Measurements from ENCODE around the gene C16orf78.

The C16orf78 gene, protein sequence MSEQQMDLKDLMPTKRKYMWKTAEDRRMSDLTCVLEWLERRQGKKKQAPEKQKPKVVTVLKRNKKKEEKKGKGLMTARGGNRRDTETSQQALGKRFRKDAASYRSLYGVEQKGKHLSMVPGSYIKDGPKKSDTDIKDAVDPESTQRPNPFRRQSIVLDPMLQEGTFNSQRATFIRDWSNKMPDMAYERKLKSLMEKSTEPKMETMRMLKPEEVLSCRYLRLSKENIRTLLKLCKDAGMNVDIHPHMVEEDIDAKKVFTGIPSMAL

DNA sequence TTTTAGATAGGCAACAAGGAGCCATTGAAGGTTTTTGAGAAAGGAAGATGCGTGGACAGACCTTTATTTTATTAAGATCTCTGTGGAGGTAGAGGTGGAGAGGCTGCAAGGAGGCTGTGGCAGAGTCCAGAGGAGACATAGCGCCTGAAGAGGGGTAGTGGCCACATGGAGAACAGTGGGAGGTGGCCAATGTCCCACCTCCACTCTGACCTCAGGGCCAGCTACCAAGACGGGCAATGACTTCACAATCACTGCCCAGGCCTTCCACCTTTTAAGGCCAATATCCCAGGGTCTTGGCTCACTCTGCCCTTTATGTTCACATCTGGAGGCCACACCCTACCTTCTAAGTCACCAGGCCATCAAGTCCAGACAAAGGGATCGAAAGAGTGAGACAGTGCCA is at the start of gene C16orf78:
C16orf78 (plus strand) TSS at position 301 of the 400 bp plus-strand sequence. CDS start 136 bp downstream, outside the sequence.
- H3K27ac ChIP-seq (ENCODE audit: low read depth, low read length), result no peak within 1 kb of the TSS
- H3K4me3 ChIP-seq (ENCODE audit: low read length), result no peak within 1 kb of the TSS
- H3K4me1 ChIP-seq (ENCODE audit: control insufficient read depth, insufficient read depth, low read length), result no peaks in the 10 kb centered on the region
- H3K27me3 ChIP-seq (ENCODE audit: control insufficient read depth, insufficient read depth, low read length), result no peaks in the 10 kb centered on the region
- H3K9ac ChIP-seq (ENCODE audit: low read length), result no peak within 1 kb of the TSS
- no peaks in the 10 kb centered on the region for H3K36me3 ChIP-seq (ENCODE audit: control insufficient read depth, insufficient read depth, low read length)

GRCh38 chr16:49324703-49325102 is 48.9 kb upstream of the C16orf78 start:
- Histone ChIP-seq H3K27me3 (ENCODE audit: control insufficient read depth, insufficient read depth, low read length) (no peaks in the 10 kb centered on the region), H3K4me1 (ENCODE audit: control insufficient read depth, insufficient read depth, low read length) (no peaks in the 10 kb centered on the region), H3K4me3 (ENCODE audit: low read length) (no peak overlapping the region), H3K36me3 (ENCODE audit: control insufficient read depth, insufficient read depth, low read length) (no peaks in the 10 kb centered on the region), H3K9ac (ENCODE audit: low read length) (no peak overlapping the region), H3K27ac (ENCODE audit: low read depth, low read length) (no peak overlapping the region)

- Histone ChIP-seq H3K4me1 (ENCODE audit: control insufficient read depth, insufficient read depth, low read length) (no peaks in the 10 kb centered on the region), H3K36me3 (ENCODE audit: control insufficient read depth, insufficient read depth, low read length) (no peaks in the 10 kb centered on the region), H3K27ac (ENCODE audit: low read depth, low read length) (no peak overlapping the region), H3K27me3 (ENCODE audit: control insufficient read depth, insufficient read depth, low read length) (no peaks in the 10 kb centered on the region), H3K4me3 (ENCODE audit: low read length) (no peak overlapping the region), H3K9ac (ENCODE audit: low read length) (no peak overlapping the region)
Measured at GRCh38 chr16:49327466-49327865, 46.1 kb upstream of the C16orf78 start.

GRCh38 chr16:49328325-49328724 is 45.3 kb upstream of the C16orf78 start:
- Histone ChIP-seq H3K36me3 (ENCODE audit: control insufficient read depth, insufficient read depth, low read length) (no peaks in the 10 kb centered on the region), H3K27ac (ENCODE audit: low read depth, low read length) (no peak overlapping the region), H3K4me1 (ENCODE audit: control insufficient read depth, insufficient read depth, low read length) (no peaks in the 10 kb centered on the region), H3K9ac (ENCODE audit: low read length) (no peak overlapping the region), H3K4me3 (ENCODE audit: low read length) (no peak overlapping the region), H3K27me3 (ENCODE audit: control insufficient read depth, insufficient read depth, low read length) (no peaks in the 10 kb centered on the region)

GRCh38 chr16:49330562-49331201 is 42.9 kb upstream of the C16orf78 start:
- Histone ChIP-seq H3K27ac (ENCODE audit: low read depth, low read length) (no peak overlapping the region), H3K27me3 (ENCODE audit: control insufficient read depth, insufficient read depth, low read length) (no peaks in the 10 kb centered on the region), H3K36me3 (ENCODE audit: control insufficient read depth, insufficient read depth, low read length) (no peaks in the 10 kb centered on the region), H3K4me1 (ENCODE audit: control insufficient read depth, insufficient read depth, low read length) (no peaks in the 10 kb centered on the region), H3K4me3 (ENCODE audit: low read length) (no peak overlapping the region), H3K9ac (ENCODE audit: low read length) (no peak overlapping the region)

DNA sequence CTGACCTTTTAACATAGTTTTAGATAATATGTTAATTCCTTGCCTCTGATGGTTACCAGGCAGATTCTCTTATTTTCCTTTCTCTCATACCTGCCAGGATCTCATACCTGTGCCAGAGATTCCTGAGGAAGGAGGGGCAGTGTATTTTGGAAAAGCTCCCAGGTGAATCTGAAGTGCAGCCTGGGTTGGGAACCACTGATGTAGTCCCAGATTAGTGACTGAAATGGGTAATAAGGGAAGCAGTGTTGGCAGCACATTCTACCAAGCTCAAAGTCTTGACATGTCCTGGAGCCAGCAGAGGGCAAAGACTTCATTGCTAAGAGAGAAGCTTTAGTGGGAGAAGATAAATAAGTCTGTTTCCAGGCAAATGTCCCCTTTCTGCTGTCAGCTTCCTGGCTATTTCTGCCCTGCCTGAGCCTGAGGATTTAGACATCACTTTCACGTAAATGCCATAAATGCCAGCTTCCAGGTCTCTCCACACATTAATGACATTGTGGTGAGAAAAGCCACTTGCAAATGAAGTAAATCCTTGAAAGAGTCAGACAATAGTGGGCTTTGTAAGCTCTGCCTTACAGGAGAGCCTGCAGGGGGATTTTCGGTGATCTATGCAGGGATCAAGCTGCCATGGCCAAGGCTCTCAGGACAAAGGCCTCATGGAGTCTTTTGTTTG is 40.9 kb upstream of the C16orf78 start:
- no peaks in the 10 kb centered on the region for H3K4me1 ChIP-seq (ENCODE audit: control insufficient read depth, insufficient read depth, low read length)
- H3K9ac ChIP-seq (ENCODE audit: low read length), result no peak overlapping the region

DNA sequence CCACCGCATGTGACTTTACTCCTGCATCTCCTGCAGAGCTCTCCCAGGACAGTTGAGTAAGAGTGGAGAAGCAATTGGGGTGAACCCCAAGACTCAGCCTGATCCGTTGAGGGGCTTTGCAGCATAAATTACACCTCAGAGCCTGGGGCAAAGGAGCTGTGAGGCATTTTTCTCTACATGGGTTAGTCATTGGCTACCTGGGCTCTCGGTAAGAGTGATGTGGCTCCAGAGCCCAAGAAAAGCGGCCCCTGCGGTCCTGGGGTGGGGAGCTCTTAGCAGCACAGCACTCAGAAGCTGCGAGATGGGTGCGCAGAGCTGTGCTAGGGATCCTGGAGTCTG is 40.4 kb upstream of the C16orf78 start:
- Histone ChIP-seq H3K27me3 (ENCODE audit: control insufficient read depth, insufficient read depth, low read length) (no peaks in the 10 kb centered on the region), H3K4me3 (ENCODE audit: low read length) (no peak overlapping the region), H3K9ac (ENCODE audit: low read length) (no peak overlapping the region), H3K36me3 (ENCODE audit: control insufficient read depth, insufficient read depth, low read length) (no peaks in the 10 kb centered on the region), H3K27ac (ENCODE audit: low read depth, low read length) (no peak overlapping the region), H3K4me1 (ENCODE audit: control insufficient read depth, insufficient read depth, low read length) (no peaks in the 10 kb centered on the region)

More for the DNA sequence above, 40.9 kb upstream of the C16orf78 start:
- H3K4me3 ChIP-seq (ENCODE audit: low read length), result no peak overlapping the region
- H3K27ac ChIP-seq (ENCODE audit: low read depth, low read length), result no peak overlapping the region
- no peaks in the 10 kb centered on the region for H3K36me3 ChIP-seq (ENCODE audit: control insufficient read depth, insufficient read depth, low read length)
- no peaks in the 10 kb centered on the region for H3K27me3 ChIP-seq (ENCODE audit: control insufficient read depth, insufficient read depth, low read length)

- Histone ChIP-seq H3K36me3 (ENCODE audit: control insufficient read depth, insufficient read depth, low read length) (no peaks in the 10 kb centered on the region), H3K4me3 (ENCODE audit: low read length) (no peak overlapping the region), H3K9ac (ENCODE audit: low read length) (no peak overlapping the region), H3K27me3 (ENCODE audit: control insufficient read depth, insufficient read depth, low read length) (no peaks in the 10 kb centered on the region), H3K4me1 (ENCODE audit: control insufficient read depth, insufficient read depth, low read length) (no peaks in the 10 kb centered on the region), H3K27ac (ENCODE audit: low read depth, low read length) (no peak overlapping the region)
Measured at GRCh38 chr16:49335828-49336227, 37.8 kb upstream of the C16orf78 start.

DNA sequence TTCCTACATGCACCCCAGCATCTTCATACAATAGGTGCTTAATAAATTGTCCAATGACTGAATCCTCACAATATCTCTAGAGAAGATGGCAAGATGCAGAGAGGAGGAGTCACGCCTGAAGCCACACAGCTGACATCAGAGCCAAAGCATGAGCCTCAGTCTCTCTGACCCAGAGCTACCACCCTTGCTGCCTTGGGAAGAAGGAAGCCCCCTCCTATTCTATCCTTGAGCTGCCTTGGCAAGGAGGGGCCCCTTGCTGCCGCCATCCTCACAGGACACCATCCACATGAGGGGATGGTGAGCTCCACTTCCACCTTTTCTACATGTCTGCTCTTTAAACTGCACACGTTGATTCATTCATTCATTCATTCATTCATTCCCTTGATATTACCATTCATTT is 37.0 kb upstream of the C16orf78 start:
- H3K4me3 ChIP-seq (ENCODE audit: low read length), result no peak overlapping the region
- no peaks in the 10 kb centered on the region for H3K36me3 ChIP-seq (ENCODE audit: control insufficient read depth, insufficient read depth, low read length)
- H3K27me3 ChIP-seq (ENCODE audit: control insufficient read depth, insufficient read depth, low read length), result no peaks in the 10 kb centered on the region
- no peaks in the 10 kb centered on the region for H3K4me1 ChIP-seq (ENCODE audit: control insufficient read depth, insufficient read depth, low read length)
- no peak overlapping the region for H3K9ac ChIP-seq (ENCODE audit: low read length)
- H3K27ac ChIP-seq (ENCODE audit: low read depth, low read length), result no peak overlapping the region

DNA sequence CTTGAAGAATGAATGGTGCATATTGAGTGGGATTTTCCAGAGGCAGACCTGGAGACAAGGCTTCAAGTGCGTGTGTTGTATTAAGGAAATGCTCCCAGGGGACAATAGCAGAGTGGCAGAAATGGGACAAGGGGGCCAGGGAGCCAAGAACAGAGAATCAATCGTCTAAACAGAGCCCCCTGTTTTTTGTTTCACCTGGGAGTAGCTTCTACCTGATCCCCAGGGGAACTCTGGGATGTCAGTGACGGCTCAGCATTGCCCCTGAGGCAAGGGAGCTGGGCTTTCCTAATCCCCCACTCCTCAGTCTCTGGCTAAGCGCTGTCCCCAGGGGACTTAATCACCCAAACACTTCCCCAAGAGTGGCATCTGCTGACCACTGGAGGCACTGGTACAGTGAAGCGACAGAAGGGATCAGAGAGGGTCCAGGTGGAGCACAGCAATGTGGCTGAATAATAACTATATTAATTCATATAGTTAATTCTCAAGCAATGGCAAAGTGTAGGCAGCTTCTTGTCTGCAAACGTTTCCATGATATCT is 35.7 kb upstream of the C16orf78 start:
- Histone ChIP-seq H3K27me3 (ENCODE audit: control insufficient read depth, insufficient read depth, low read length) (no peaks in the 10 kb centered on the region), H3K4me3 (ENCODE audit: low read length) (no peak overlapping the region)

DNA sequence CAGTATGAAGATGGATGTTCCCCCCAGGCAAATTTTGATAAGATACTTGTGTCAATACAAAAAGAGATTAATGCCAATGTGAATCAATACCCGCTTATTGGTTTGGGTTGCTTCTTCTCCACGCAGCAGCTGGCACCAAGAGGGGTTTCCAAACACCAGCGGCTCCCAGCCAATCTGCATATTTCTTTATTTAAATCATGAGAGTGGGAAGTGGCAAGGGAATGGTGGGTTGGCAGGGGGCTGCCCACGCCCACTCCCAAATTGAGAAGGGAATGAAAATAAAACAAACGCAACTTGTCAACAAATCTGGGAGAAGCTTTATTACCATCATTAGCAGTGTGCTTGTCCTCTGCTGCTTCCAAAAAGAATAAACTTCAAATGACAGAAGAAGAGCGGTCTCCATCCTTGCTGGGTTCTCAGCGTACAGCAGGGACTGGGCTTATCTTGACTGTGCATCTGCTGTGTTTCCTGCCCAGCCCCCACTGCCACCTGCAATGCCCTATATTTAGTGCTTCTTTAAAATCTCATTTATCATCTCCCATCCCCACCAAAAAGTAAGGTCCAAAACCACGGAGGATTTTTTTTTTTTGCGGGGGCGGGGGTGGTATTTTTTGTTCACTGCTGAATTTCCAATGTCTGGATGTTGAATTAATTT is 34.9 kb upstream of the C16orf78 start:
- Histone ChIP-seq H3K4me1 (ENCODE audit: control insufficient read depth, insufficient read depth, low read length) (no peaks in the 10 kb centered on the region), H3K27ac (ENCODE audit: low read depth, low read length) (no peak overlapping the region), H3K4me3 (ENCODE audit: low read length) (no peak overlapping the region), H3K36me3 (ENCODE audit: control insufficient read depth, insufficient read depth, low read length) (no peaks in the 10 kb centered on the region), H3K27me3 (ENCODE audit: control insufficient read depth, insufficient read depth, low read length) (no peaks in the 10 kb centered on the region), H3K9ac (ENCODE audit: low read length) (no peak overlapping the region)

More for the DNA sequence above, 35.7 kb upstream of the C16orf78 start:
- H3K4me1 ChIP-seq (ENCODE audit: control insufficient read depth, insufficient read depth, low read length), result no peaks in the 10 kb centered on the region
- H3K27ac ChIP-seq (ENCODE audit: low read depth, low read length), result no peak overlapping the region
- H3K36me3 ChIP-seq (ENCODE audit: control insufficient read depth, insufficient read depth, low read length), result no peaks in the 10 kb centered on the region
- H3K9ac ChIP-seq (ENCODE audit: low read length), result no peak overlapping the region

GRCh38 chr16:49340466-49340865 is 33.1 kb upstream of the C16orf78 start:
- H3K4me1 ChIP-seq (ENCODE audit: control insufficient read depth, insufficient read depth, low read length), result no peaks in the 10 kb centered on the region
- no peaks in the 10 kb centered on the region for H3K27me3 ChIP-seq (ENCODE audit: control insufficient read depth, insufficient read depth, low read length)
- H3K4me3 ChIP-seq (ENCODE audit: low read length), result no peak overlapping the region
- no peak overlapping the region for H3K27ac ChIP-seq (ENCODE audit: low read depth, low read length)
- no peak overlapping the region for H3K9ac ChIP-seq (ENCODE audit: low read length)
- H3K36me3 ChIP-seq (ENCODE audit: control insufficient read depth, insufficient read depth, low read length), result no peaks in the 10 kb centered on the region
